ENCODE data around the gene NUP133. TPM values are rescaled to one million over a fixed set of nuclear protein-coding genes. Genes with fewer than 3 reads are reported as not detected.
A peak's percentile ranks its signal among the peaks of the same experiment; 100 is the strongest.

NUP133 gene
- total RNA-seq, 1 experiment from 2014 or later, result 67.8 TPM

DNA sequence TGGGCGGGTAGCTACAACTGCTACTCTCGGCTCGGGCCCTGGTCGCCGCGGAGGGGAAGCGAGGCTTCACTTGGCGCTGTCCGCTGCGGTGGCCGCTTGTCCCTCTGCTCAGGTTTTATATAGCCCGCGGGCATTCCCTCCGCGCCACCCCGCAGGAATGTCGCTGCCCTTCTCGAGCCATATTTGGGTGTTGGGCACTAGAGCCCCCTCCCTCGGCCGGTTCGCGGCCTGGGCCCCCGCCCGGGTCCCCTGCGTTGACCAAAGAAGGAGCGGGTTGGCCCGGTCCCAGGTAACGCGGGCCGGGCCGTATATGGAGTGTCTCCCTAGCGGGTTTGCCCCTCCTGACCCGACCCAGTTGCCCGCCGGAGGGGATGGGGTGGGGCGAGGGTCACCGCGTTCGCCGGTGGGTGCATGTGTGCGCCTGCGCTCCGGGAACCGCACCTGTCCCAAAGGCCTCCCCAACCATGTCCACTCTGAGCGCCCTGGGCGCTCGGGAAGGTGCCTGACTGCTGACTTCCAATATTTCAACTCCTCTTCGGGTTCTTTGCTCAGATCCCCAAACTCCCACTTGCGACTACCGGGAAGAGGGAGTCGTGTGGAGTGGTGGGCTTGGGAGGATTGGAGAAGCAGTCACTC is 74.0 kb downstream of the NUP133 start, which contains the start of gene ACTA1:
TSS of gene ACTA1 (minus strand) at position 90 of the 636 bp plus-strand sequence. CDS start 979 bp downstream, outside the sequence.
- Mint-ChIP-seq H3K27ac (no peak within 1 kb of the TSS), H3K4me3 (peak within 1 kb of the TSS; percentile 77), H3K27me3 (ENCODE audit: low read depth) (peaks cover 79% of the 10 kb centered on the region), H3K9me3 (no peaks in the 10 kb centered on the region), H3K4me1 (peaks cover 20% of the 10 kb centered on the region), H3K36me3 (0 out of 2 replicates have a peak, but pooled peaks cover 3% of the 10 kb centered on the region)
- TF ChIP-seq ZNF263 (CRISPR knock-in tag; IDR thresholded peaks at IDR 0.05; ENCODE audit: low read depth) (no peak), NFYB (CRISPR knock-in tag; conservative IDR thresholded peaks at IDR 0.05; ENCODE audit: low read depth) (no peak), KAT7 (CRISPR knock-in tag; IDR thresholded peaks at IDR 0.05; ENCODE audit: borderline replicate concordance) (no peak), MYBL2 (CRISPR knock-in tag; IDR thresholded peaks at IDR 0.05) (0 out of 2 replicates have a peak, but pooled peaks have one; percentile 34), ZBTB21 (CRISPR knock-in tag; IDR thresholded peaks at IDR 0.05; ENCODE audit: borderline replicate concordance) (no peak), FOXK1 (CRISPR knock-in tag; IDR thresholded peaks at IDR 0.05) (no peak), TEAD4 (CRISPR knock-in tag; IDR thresholded peaks at IDR 0.05) (0 out of 2 replicates have a peak, but pooled peaks have one; percentile 9)
- TF ChIP-seq, protein P1, sequence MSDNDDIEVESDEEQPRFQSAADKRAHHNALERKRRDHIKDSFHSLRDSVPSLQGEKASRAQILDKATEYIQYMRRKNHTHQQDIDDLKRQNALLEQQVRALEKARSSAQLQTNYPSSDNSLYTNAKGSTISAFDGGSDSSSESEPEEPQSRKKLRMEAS (CRISPR knock-in tag; IDR thresholded peaks at IDR 0.05), result peak; percentile 34; the same call in 1 of the 2 replicates
- TF ChIP-seq, protein P2, sequence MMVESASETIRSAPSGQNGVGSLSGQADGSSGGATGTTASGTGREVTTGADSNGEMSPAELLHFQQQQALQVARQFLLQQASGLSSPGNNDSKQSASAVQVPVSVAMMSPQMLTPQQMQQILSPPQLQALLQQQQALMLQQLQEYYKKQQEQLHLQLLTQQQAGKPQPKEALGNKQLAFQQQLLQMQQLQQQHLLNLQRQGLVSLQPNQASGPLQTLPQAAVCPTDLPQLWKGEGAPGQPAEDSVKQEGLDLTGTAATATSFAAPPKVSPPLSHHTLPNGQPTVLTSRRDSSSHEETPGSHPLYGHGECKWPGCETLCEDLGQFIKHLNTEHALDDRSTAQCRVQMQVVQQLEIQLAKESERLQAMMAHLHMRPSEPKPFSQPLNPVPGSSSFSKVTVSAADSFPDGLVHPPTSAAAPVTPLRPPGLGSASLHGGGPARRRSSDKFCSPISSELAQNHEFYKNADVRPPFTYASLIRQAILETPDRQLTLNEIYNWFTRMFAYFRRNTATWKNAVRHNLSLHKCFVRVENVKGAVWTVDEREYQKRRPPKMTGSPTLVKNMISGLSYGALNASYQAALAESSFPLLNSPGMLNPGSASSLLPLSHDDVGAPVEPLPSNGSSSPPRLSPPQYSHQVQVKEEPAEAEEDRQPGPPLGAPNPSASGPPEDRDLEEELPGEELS (CRISPR knock-in tag; IDR thresholded peaks at IDR 0.05), result 0 out of 2 replicates have a peak, but pooled peaks have one; percentile 33
- CTCF ChIA-PET, result interaction anchor here (1.2 kb wide), 1 partner anchor 14 kb away, joined by 3 read pairs; no protein-coding TSS in a partner anchor
- ATAC-seq (peak; percentile 13), DNase-seq (ENCODE audit: low spot score) (peak; percentile 65)
- POLR2A ChIA-PET, result no interaction called here

DNA sequence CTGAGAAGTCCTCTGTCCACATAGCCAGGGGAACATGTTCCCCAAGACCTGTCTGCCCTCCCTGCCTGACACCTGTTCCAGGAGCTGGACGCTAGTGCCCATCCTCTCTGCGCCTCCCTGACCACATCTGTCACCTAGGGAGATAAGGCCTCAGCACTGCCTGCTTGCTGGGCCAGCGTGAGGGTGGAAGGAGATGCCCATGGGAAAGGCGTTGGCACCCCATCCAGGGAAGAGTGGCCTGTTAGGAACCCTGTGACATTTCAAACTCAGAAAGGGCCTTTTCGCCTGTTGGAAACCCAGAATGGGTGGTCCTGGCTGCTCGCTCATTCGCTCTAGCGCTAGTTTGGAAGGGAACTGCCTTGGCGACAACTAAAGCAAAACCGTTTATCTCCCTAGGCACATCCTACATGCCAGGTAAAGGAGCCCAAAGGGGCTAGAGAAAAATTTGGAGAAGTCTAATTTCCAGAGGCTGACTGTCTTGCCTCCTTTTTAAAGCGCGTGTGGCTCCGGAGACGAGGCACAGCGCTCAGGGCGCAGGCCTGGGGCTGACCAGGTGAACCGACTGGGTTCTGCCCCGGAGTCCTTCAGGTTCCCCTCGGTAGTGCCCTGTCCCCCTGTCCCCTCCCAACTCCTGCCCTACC is 74.7 kb downstream of the NUP133 start:
- TF ChIP-seq, protein P3, sequence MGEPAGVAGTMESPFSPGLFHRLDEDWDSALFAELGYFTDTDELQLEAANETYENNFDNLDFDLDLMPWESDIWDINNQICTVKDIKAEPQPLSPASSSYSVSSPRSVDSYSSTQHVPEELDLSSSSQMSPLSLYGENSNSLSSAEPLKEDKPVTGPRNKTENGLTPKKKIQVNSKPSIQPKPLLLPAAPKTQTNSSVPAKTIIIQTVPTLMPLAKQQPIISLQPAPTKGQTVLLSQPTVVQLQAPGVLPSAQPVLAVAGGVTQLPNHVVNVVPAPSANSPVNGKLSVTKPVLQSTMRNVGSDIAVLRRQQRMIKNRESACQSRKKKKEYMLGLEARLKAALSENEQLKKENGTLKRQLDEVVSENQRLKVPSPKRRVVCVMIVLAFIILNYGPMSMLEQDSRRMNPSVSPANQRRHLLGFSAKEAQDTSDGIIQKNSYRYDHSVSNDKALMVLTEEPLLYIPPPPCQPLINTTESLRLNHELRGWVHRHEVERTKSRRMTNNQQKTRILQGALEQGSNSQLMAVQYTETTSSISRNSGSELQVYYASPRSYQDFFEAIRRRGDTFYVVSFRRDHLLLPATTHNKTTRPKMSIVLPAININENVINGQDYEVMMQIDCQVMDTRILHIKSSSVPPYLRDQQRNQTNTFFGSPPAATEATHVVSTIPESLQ (CRISPR knock-in tag; IDR thresholded peaks at IDR 0.05), result no peak
- TF ChIP-seq EMX1 (CRISPR knock-in tag; IDR thresholded peaks at IDR 0.05) (no peak), TP53 (CRISPR knock-in tag; IDR thresholded peaks at IDR 0.05) (no peak)
- Mint-ChIP-seq H3K4me1 (peaks cover 20% of the 10 kb centered on the region), H3K36me3 (no peaks in the 10 kb centered on the region), H3K9me3 (no peaks in the 10 kb centered on the region), H3K27me3 (ENCODE audit: low read depth) (peaks cover 81% of the 10 kb centered on the region), H3K4me3 (peak overlapping the region; percentile 77), H3K27ac (no peak overlapping the region)
- ChIA-PET POLR2A (no interaction called here), CTCF (no interaction called here)
- DNase-seq (ENCODE audit: low spot score) (no peak), ATAC-seq (peak; percentile 18)

DNA sequence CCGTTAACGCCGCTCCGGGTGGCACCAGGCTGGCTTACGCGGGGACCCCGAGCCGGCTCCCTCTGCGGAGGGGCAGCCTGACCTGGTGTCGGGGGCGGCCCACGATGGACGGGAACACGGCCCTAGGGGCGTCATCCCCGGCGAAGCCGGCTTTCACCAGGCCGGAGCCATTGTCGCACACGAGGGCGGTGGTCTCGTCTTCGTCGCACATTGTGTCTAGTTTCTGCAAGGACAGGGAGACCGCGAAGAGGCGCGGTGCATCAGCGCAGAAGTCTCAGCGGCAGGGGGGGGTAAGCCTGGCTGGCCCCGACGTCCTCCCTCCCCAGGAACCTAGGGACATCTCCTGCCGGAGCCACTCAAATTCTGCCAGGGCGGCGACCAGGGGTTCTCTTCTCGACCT is 75.2 kb downstream of the NUP133 start:
- Mint-ChIP-seq H3K27ac (no peak overlapping the region), H3K27me3 (ENCODE audit: low read depth) (peaks cover 84% of the 10 kb centered on the region), H3K9me3 (no peaks in the 10 kb centered on the region), H3K4me3 (peak overlapping the region; percentile 77), H3K36me3 (no peaks in the 10 kb centered on the region), H3K4me1 (peaks cover 20% of the 10 kb centered on the region)
- no peak for DNase-seq (ENCODE audit: low spot score)
- ChIA-PET CTCF (no interaction called here), POLR2A (no interaction called here)
- ATAC-seq, result no peak
- TF ChIP-seq CREM (CRISPR knock-in tag; IDR thresholded peaks at IDR 0.05), result no peak
- no peak for TF ChIP-seq ZNF121 (CRISPR knock-in tag; IDR thresholded peaks at IDR 0.05)
- TF ChIP-seq, protein P4, sequence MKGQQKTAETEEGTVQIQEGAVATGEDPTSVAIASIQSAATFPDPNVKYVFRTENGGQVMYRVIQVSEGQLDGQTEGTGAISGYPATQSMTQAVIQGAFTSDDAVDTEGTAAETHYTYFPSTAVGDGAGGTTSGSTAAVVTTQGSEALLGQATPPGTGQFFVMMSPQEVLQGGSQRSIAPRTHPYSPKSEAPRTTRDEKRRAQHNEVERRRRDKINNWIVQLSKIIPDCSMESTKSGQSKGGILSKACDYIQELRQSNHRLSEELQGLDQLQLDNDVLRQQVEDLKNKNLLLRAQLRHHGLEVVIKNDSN (CRISPR knock-in tag; IDR thresholded peaks at IDR 0.05), result no peak
- no peak for TF ChIP-seq SMAD3 (CRISPR knock-in tag; IDR thresholded peaks at IDR 0.05; ENCODE audit: borderline replicate concordance)
- no peak for TF ChIP-seq NR1H2 (CRISPR knock-in tag; IDR thresholded peaks at IDR 0.05)
- no peak for TF ChIP-seq ZNF317 (CRISPR knock-in tag; IDR thresholded peaks at IDR 0.05; ENCODE audit: borderline replicate concordance, low read depth)
- TF ChIP-seq, protein P5, sequence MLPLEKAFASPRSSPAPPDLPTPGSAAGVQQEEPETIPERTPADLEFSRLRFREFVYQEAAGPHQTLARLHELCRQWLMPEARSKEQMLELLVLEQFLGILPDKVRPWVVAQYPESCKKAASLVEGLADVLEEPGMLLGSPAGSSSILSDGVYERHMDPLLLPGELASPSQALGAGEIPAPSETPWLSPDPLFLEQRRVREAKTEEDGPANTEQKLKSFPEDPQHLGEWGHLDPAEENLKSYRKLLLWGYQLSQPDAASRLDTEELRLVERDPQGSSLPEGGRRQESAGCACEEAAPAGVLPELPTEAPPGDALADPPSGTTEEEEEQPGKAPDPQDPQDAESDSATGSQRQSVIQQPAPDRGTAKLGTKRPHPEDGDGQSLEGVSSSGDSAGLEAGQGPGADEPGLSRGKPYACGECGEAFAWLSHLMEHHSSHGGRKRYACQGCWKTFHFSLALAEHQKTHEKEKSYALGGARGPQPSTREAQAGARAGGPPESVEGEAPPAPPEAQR (CRISPR knock-in tag; IDR thresholded peaks at IDR 0.05), result no peak
- TF ChIP-seq ZBTB21 (CRISPR knock-in tag; IDR thresholded peaks at IDR 0.05; ENCODE audit: borderline replicate concordance), result no peak
- TF ChIP-seq, protein P6, sequence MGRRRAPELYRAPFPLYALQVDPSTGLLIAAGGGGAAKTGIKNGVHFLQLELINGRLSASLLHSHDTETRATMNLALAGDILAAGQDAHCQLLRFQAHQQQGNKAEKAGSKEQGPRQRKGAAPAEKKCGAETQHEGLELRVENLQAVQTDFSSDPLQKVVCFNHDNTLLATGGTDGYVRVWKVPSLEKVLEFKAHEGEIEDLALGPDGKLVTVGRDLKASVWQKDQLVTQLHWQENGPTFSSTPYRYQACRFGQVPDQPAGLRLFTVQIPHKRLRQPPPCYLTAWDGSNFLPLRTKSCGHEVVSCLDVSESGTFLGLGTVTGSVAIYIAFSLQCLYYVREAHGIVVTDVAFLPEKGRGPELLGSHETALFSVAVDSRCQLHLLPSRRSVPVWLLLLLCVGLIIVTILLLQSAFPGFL (CRISPR knock-in tag; IDR thresholded peaks at IDR 0.05; ENCODE audit: borderline replicate concordance), result no peak
